GM10847 (cell line): ENCODE data around the gene FAM47E.

ENCODE experiments used
- POLR2A ChIP-seq: IDR thresholded peaks from 2 replicates; pipeline ENCODE4 v1.6.1; 2011; ENCODE audit not compliant: insufficient read length; ENCODE audit errors: extremely low read depth

The FAM47E gene, protein sequence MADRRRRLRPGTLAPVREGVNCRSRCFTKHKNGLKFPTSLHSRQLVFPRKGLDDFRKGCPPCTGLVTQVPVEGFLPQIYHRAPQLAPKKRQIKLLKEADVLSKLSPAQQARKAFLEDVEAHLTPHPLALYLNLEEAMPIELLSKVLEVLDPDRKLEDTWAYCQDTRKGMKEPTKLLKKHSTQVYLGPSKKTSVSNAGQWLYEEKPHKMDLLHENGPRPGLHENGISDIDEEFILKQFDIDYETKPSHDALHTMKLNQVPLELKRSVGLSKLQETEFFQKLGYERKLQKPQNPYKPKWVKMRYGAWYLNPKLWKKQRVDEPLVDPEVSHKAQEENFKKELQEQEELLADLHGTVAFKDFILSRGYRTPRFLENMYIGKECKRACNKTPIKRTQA

DNA sequence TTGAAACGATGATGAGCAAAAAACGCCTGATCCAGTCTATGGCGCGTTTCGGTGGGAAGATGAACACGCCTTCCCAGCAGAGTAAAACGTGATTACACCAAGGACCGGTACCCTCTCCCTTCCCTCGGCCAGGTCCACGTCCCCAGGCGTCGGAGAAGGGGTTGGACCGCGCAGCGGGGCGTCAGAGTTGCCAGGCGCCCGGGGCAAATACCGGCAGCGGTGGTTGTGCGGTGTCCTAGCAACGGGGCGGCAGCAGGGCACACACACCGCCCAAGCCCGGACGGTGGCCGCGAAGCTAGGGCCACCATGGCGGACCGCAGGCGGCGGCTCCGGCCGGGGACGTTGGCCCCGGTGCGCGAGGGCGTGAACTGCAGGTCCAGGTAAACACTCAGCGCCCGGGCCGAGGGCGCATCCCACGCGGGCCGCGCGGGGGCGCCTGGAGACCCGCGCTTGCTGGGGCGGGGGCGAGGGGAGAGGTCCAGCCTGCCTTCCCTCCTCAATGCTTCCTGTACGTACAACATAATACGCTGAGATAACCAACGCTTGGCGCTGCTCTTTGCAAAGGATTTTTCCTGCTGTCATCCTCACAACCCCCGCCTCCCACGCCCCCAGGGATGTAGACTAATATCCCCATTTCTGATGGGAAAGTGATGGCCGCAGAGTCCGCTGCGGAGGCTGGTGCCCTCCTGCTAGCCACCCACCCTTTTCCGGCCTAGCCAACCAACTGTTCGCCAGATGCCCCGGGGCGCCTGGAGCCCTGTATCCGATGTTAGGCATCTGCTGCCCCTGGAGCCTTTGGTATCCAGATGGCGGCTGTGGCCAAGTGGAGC lies at the start of gene FAM47E:
Gene FAM47E, plus strand, starts transcription at position 281 of the 830 bp plus-strand sequence. Its CDS starts 26 bp downstream, at position 307.
- no peak for TF ChIP-seq POLR2A

DNA sequence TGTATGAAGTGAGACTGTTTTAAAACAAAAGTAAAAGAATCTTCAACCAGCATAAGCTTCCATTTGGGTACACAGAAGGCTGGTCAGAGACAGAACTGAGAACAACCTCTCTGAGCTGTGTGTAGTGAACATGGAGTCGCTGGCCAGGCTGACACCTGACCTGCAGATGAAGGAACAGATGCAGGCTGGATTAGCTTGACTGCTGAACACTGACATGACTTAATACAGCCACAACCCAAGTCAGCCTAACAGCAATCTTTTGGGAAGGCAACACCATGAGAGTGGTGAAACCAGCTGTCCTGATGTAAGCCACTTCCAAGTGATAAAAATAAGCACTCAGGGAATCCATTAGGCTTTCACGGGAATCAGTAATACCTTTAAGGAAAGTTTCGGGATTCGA lies 48.0 kb upstream of the FAM47E start:
- no peak for TF ChIP-seq POLR2A

DNA sequence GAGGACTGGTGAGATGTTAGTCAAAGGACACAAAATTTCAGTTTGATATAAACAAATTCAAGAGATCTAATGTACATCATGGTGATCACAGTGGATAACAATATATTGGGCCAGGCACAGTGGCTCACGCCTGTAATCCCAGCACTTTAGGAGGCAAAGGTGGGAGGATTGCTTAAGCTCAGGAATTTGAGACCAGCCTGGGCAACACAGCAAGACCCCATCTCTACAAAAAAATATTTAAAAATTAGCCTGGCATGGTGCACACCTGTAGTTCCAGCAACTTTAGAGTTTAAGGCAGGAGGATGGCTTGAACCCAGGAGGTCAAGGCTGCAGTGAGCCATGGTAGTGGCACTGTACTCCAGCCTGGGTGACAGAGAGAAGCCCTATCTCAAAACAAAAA lies 46.6 kb upstream of the FAM47E start:
- TF ChIP-seq POLR2A, result no peak

DNA sequence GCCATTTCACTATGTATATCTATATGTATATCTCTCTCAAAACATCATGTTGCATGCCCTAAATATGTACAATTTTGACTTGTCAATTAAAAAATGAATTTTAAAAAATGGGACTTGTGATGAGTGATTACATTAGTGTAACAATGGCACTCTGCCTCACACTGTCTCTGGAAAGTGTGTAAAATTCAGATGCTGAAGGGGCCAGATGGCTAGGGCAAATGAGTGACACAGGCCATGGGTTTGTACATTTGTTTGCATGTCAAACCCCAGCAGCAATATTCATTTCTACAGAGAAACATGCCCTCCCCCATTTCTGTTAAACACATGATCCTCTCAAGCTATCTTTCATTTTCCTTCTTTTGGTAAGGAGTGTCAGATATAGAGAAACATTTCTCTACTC lies 46.0 kb upstream of the FAM47E start:
- TF ChIP-seq POLR2A, result no peak

DNA sequence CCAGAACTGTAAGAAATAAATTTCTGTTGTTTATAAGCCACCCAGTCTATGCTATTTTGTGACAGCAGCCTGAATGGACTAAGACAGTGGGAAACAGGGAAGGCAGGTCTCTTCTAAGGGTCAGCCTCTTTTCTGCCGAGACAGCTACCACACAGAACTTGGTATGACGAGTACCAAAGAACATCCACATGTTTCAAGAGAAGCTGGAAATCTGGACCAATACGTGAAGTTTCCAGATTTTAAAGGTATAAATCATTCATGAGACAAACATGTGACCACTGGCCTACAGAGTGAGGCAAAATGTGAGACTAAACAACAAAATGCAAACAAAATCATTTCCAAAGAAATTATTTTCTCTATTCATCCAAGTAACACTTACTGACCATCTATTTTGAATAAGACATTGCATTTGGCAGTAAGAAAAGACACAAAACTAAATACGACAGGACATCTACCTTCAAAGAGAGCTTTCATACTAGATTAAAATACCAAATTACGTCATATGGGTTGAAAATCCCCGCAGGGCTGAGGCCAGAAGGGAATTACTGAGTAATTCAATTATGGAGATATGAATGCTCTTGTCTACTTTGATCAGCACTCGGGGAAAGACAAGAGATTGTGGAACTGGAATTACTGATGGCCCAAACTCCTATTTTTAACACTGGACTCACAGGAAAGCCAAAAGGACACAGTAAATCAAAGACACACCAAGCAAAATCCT lies 45.1 kb upstream of the FAM47E start:
- no peak for TF ChIP-seq POLR2A

DNA sequence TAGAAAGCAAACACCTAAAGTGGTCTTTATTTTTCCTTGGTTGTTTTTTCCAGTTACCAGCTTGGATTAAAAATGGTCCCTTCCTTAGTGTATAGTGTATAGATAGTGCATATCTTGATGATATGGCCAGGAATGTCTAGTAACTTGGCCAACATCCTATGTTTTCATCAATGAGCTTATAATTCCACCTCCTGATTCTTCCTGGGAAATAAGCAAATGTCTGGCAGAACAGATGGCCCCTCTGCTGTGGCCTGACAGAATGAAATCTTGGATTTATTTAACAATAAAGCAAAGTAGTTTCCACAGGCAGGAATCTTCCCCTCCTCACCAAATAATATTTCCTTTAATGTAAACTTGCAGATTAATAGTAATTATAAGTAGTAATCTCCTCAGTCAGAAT lies 44.0 kb upstream of the FAM47E start:
- TF ChIP-seq POLR2A, result no peak

DNA sequence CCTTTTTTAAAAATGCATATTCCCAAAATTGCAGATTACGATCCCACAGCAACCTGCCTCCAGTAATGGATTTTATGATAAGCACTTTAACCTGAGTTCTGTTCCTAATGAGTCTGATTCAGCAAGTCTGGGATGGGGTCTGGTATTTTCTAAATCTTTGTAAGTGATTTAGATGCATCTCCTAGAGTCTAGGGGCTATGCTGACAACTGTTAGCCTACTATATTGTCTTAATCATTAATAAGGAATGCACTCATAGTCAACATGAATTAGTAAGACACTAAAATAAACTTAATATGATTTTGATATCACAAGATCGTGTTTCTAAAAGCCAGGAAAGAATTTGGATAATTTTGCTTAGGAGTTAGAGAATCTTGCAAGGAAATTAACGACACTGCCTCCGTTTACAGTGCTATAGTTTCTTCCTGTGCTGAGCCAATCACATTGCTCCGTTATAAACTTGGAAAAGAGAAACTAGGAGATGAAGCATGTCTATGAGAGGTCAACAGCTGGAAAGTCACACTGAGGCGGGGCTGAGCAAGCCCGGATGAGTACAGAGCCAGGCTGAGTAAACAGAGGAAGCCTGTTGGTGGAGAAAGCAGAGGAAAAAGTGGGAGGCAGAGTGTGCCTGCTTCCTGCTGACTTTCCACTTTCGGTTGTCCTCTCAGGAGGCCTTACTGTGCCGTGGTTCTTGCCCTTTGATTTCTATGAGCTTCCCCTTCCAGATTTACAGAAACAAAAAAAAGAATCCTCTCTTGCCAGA lies 43.3 kb upstream of the FAM47E start:
- TF ChIP-seq POLR2A, result no peak

DNA sequence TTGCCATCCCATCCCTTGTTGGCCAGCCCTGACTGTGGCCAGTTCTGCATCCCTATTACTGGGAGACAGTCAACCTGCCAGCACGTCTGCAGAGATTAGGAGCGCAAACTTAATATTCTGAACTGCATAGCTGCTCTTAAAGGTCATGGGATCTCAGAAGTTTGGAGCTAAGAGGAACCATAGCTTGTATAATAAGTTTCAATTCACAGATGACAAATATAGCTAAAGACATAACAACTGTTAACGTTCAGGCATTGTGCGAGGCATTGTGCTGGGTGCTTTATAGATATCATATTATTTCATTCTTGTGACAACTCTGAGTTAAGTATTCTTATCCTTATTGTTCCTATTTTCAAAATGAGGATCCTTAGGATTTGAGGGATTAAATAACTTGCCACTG lies 41.6 kb upstream of the FAM47E start:
- no peak for TF ChIP-seq POLR2A

DNA sequence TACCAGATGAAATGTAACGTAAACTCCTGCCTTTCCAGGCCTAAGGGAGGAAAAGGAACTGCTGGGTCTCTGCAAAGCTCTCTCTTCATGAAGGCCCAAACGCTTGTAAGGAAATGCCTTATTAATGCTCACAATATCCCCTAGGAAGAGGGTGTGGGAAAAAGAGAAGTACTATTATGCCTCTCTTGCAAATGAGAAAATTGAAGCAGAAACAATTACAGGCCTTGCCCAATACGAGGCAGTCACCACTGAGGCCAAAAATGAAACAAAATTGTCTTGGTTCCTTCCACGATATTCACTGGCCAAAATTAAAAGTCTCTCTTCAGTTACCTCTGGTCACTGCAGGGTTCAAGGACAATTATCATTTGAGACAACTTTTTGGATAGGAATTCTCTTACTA lies 41.1 kb upstream of the FAM47E start:
- TF ChIP-seq POLR2A, result no peak

DNA sequence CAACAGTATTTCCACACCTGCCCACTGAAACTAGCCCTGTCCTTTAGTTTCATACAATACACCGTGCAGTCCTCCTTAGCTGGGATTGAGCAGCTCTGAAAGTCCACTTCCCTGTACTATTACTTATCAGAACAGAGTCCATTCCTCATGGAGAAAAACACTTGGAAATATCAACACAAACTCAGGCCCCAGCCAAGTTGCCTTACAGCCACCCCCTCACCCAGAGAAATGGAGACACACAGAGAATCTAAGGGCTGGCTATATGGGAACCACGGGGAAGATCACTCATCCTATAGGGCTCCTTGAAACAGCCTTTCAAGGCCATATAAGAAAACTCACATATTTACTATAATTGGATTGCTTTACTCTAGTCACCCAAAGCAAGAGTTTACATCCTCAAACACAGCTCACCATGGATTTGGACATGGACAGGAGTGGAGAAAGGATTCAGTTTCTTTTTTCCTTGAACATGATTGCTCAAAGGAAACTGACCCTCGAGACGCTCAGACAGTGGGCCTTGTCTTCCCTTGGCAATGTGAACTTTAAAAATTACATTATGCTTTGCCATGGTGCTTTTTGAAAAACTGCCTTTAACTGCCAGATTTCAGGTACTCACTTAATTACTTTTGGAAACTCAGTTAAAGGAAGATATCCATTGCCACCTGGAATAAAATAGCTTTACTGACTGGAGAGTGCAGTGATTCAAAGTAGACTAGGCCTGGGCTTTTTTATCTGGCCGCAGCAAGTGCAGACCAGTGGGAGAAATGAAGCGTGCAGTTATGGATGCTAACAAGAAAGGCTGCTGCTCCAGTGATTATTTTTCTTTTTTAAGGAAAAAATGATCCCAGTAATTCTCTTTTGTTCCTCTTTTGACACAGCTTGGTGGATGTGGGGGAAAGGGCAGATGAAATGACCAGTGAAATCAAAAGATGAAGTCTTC lies 39.5 kb upstream of the FAM47E start:
- no peak for TF ChIP-seq POLR2A

DNA sequence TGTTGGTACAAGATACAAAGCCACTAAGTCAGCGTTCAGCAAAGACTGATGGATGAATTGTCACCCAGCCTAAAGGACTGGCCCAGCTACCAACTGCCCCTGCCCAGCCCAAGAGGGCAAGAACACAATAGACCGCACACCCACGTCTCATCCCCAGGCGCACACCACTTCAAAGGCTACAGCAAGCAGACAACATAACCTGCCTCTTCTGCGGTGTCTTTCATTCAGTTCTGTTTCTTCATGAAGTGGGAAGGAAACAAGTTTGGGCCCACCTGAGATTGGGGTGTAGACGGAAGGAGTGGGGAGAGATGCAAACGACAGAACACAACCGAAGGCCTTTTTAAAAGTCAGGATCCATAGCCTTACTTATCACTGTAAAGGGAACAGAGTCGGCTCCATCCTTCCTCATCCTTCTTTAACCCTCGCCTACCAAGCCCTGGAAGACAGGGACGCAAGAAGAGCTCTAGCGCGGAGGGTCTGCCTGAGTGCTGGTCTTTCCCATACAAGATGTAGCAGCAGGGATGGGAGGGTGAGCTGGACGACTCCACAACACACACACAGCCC lies 38.6 kb upstream of the FAM47E start:
- TF ChIP-seq POLR2A, result no peak

DNA sequence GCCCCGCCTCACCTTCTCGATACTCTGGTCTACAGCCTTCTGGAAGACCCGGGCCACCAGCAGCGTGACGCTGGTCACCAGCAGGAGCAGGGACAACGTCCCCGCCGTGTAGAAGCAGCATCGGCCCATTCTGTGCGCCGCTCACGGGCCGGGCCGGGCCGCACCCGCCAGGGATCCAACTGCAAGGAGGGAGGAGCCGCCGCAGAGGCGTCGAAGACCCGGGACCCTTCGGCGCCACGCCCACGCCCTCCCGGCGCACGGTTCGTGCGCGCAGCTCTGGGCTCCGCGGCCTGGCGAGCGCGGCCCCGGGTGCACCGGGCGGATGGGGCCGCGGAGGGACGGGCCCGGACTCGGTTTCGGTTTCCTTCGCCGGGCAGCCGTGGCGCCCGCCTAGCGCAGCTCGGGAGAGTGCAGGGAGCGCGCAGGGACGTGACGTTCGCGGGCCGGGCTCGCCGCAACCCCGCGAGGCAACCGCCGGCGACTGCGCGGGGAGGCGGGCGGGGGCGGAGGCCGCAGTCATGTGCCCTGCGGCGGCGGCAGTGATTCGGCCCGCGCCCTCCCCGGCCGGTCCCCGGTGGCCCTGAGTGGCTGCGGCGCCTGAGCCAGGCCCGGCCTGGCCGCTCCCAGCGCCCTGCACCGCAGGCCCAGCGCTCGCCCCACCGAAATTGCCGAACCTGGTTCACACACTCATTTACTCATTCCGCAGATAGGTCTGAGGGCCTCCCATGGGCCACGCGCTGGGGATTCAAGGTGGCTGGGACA lies 37.9 kb upstream of the FAM47E start, which contains the start of gene SCARB2:
Gene SCARB2, minus strand, starts transcription at position 410 of the 762 bp plus-strand sequence. Its CDS starts 281 bp downstream, at position 129.
- TF ChIP-seq POLR2A, result peak; percentile 44
